NT2/D1 (cell line): Measurements from ENCODE around the gene ZNF101.

Experiments
- DNase-seq: peaks from one replicate; pipeline ENCODE4 v3.0.0-alpha.2; 2011; ENCODE audit warnings: low read depth, low spot score
- H3K27me3 ChIP-seq: 2 replicates; pipeline ENCODE4 v1.6.0; 2011; ENCODE audit warnings: mild to moderate bottlenecking; ENCODE audit not compliant: insufficient read length, insufficient read depth
- H3K36me3 ChIP-seq: 2 replicates; pipeline ENCODE4 v1.6.1; 2011; ENCODE audit warnings: mild to moderate bottlenecking, low read length, mixed read lengths; ENCODE audit not compliant: insufficient read depth, insufficient read length
- H3K4me1 ChIP-seq: 2 replicates; pipeline ENCODE4 v1.5.1; 2011; ENCODE audit not compliant: insufficient read depth, insufficient read length
- H3K4me3 ChIP-seq: 2 replicates; pipeline ENCODE4 v1.5.1; 2011; ENCODE audit warnings: low read depth; ENCODE audit not compliant: insufficient read length
- H3K9ac ChIP-seq: 2 replicates; pipeline ENCODE4 v1.6.0; 2011; ENCODE audit warnings: low read depth; ENCODE audit not compliant: insufficient read length
- H3K9me3 ChIP-seq: 2 replicates; pipeline ENCODE4 v1.5.1; 2011; ENCODE audit warnings: mild to moderate bottlenecking, low read length; ENCODE audit not compliant: insufficient read depth
- SUZ12 ChIP-seq: IDR thresholded peaks from 2 replicates; pipeline ENCODE4 v1.6.1; 2011; ENCODE audit not compliant: insufficient read length, insufficient read depth; ENCODE audit errors: extremely low read depth
- YY1 ChIP-seq: IDR thresholded peaks from 2 replicates; pipeline ENCODE4 v1.6.1; 2011; ENCODE audit not compliant: insufficient read length, insufficient read depth
- ZNF274 ChIP-seq: IDR thresholded peaks from 2 replicates; pipeline ENCODE4 v1.6.1; 2011; ENCODE audit warnings: mild to moderate bottlenecking, low read depth, low read length

ZNF101 gene

GRCh38 chr19:19643158-19644053, 25.2 kb upstream of the ZNF101 start, which contains the start of gene GMIP:
Gene GMIP, minus strand, starts transcription at chr19:19643657. Its CDS starts 128 bp downstream, at chr19:19643529.
- H3K27me3 ChIP-seq = peaks cover 3% of the 10 kb centered on the region
- DNase-seq = no peak
- peak within 1 kb of the TSS; percentile 89 for H3K4me3 ChIP-seq
- H3K9ac ChIP-seq = peak within 1 kb of the TSS; percentile 90
- no peaks in the 10 kb centered on the region for H3K9me3 ChIP-seq
- no peaks in the 10 kb centered on the region for H3K4me1 ChIP-seq
- TF ChIP-seq YY1 = no peak
- no peak for TF ChIP-seq SUZ12
- TF ChIP-seq ZNF274 = no peak
- H3K36me3 ChIP-seq = peaks cover 58% of the 10 kb centered on the region

DNA sequence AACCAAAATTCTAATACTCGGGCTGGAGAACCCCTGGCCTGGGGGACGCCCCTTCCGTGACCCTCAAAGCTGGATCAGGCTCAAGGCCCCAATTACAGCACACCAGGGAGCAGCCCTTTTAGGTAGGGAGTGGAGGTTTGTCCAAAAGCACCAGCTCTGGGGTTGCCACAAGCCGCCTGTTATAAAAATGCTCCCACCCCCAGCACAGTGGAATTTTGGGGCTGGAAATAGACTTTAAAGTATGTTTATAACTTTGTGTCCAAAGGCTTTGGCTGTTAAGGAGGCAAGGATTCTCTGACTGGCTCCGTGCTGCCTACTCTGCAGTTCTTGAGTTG, 24.6 kb upstream of the ZNF101 start:
- Histone ChIP-seq H3K4me1 (no peaks in the 10 kb centered on the region), H3K36me3 (peaks cover 62% of the 10 kb centered on the region), H3K4me3 (peak overlapping the region; percentile 89), H3K27me3 (peaks cover 3% of the 10 kb centered on the region), H3K9me3 (no peaks in the 10 kb centered on the region), H3K9ac (no peak overlapping the region)
- DNase-seq = no peak
- TF ChIP-seq ZNF274 (no peak), SUZ12 (no peak), YY1 (no peak)

DNA sequence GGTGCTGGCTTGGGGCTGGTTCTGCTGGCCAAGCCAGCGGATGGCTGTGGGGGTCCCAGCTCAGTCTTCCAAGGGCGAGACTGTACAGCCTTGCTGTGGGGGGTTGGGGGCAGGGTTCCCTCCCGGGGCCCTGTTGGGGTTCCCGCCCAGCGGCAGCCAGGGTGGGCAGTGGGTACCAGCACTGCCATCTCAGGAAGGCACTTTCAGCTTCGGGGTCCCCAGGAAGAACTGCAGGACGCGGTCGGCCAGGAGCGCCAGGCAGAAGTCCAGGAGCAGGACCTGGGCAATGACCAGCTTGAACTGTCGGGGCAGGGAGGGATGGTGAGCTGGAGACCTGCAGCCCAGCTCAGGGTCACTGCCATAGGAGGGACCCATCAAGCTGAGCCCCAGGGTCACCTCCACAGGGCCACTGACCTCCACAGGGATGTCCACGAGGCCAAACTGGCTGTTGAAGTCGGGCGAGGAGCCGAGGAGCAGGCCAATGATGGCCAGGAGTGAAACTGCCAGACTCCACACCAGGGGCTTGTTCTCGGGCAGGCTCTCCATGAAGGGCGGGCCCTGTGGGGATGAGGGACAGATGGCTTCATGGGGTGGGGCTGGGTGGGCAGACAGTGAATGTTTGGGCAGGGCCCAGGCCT, 23.3 kb upstream of the ZNF101 start:
- TF ChIP-seq SUZ12 = no peak
- TF ChIP-seq ZNF274 = no peak
- TF ChIP-seq YY1 = no peak
- Histone ChIP-seq H3K36me3 (peaks cover 65% of the 10 kb centered on the region), H3K27me3 (peaks cover 3% of the 10 kb centered on the region), H3K4me3 (no peak overlapping the region), H3K4me1 (no peaks in the 10 kb centered on the region), H3K9ac (no peak overlapping the region), H3K9me3 (no peaks in the 10 kb centered on the region)
- DNase-seq = no peak

DNA sequence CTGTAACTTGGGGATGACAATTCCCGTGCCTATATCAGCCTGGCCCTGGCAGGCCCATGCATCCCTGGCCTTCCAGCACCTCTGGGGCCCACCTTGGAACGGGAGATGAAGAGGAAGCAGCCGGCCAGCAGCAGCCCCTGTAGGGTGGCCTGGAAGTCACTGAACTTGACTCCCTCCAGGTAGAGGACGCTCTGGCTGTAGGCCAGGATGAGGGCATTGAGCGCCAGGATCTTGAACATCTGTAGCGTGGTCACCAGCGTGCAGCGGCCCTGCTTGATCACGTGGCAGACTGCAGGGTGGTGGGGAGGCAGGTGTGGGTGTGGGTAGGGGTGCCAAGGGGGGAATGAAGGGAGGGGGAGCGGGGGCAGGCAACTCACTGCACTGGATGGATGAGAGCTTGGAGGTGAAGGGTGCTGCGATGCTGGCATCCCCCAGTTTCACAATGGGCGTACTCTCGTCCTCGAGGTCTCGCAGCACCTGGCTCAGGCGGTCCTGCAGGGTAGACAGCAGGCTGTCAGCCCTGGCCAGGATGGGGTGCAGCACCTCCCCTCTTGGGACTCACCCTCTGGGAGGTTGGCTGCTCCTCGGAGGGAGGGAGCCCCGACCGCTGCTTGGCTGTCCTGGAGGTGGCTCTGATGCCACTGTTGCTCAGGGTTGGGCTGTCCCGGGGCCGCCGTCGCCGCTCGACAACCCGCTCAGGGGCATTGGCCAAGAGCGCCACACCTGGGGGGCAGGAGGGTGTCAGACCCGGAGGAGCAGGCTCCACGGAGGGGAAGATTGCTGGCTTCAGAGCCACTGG, 21.4 kb upstream of the ZNF101 start:
- no peak for DNase-seq
- Histone ChIP-seq H3K27me3 (peaks cover 3% of the 10 kb centered on the region), H3K9ac (no peak overlapping the region), H3K9me3 (no peaks in the 10 kb centered on the region), H3K4me1 (no peaks in the 10 kb centered on the region), H3K36me3 (peaks cover 77% of the 10 kb centered on the region), H3K4me3 (no peak overlapping the region)
- TF ChIP-seq SUZ12 (no peak), ZNF274 (no peak), YY1 (no peak)

DNA sequence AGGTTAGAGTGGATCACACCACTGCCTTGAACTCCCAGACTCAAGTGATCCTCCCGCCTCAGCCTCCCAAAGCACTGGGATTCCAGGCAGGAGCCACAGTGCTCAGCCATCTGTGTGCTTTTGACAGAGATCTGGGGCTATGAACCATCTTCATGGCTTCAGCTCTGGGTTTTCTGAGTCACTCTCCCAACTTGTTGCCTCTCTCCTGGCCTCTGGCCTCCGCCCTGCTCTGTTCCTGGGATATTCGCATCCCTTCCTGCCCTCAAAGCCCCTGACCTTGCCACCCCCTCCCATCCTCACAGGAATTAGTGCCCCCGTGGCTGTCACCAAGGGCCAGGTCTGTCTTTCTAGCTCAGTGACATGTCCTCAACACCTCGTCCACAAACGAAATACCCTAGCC, 19.5 kb upstream of the ZNF101 start:
- Histone ChIP-seq H3K9me3 (no peaks in the 10 kb centered on the region), H3K9ac (no peak overlapping the region), H3K27me3 (no peaks in the 10 kb centered on the region), H3K36me3 (peaks cover 93% of the 10 kb centered on the region), H3K4me3 (no peak overlapping the region), H3K4me1 (no peaks in the 10 kb centered on the region)
- no peak for DNase-seq
- TF ChIP-seq SUZ12 = no peak
- no peak for TF ChIP-seq YY1
- TF ChIP-seq ZNF274 = no peak

GRCh38 chr19:19649580-19649995, 19.1 kb upstream of the ZNF101 start:
- peaks cover 95% of the 10 kb centered on the region for H3K36me3 ChIP-seq
- no peak overlapping the region for H3K4me3 ChIP-seq
- no peak for TF ChIP-seq SUZ12
- no peak for TF ChIP-seq ZNF274
- no peak for TF ChIP-seq YY1
- H3K9me3 ChIP-seq = no peaks in the 10 kb centered on the region
- no peaks in the 10 kb centered on the region for H3K4me1 ChIP-seq
- DNase-seq = no peak
- H3K9ac ChIP-seq = no peak overlapping the region
- no peaks in the 10 kb centered on the region for H3K27me3 ChIP-seq

DNA sequence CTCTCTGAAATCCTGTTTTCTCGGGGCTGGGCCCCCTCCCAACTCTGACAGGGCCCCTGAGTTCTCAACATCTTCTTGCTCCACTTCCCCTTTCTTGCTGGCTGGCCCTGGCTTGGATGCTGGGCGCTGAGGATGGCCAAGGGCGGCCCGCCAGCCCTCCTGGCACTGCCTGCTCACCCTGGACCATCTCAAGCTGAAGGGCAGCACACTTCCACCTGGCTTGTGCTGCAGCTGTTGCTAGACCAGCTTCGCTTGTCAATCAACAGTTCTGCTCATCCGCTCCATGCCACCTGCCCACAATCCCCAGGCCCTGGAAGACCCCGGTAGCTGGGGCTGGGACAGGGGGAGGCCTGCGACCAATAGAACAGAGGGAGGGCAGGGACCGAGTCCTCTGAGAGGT, 18.3 kb upstream of the ZNF101 start:
- Histone ChIP-seq H3K36me3 (peaks cover 96% of the 10 kb centered on the region), H3K9me3 (no peaks in the 10 kb centered on the region), H3K4me1 (no peaks in the 10 kb centered on the region), H3K9ac (no peak overlapping the region), H3K27me3 (no peaks in the 10 kb centered on the region), H3K4me3 (no peak overlapping the region)
- no peak for DNase-seq
- TF ChIP-seq ZNF274 (no peak), SUZ12 (no peak), YY1 (no peak)
